Esophagus muscularis mucosa (tissue), 4 donors: ENCODE data around the gene FLRT1. TPM values are rescaled to one million over a fixed set of nuclear protein-coding genes. Genes with fewer than 3 reads are reported as not detected.

Experiments
- DNase-seq: peaks from one replicate; pipeline ENCODE4 v3.0.0-alpha.2; 2017; ENCODE audit errors: extremely low spot score
- H3K27ac ChIP-seq, 4 donors: fragments of 200-600 bp; sonication (generic); replicated peaks in 1 of 4; 1 replicate in 3 of 4; 2 replicates in 1 of 4; pipeline ENCODE4 v1.5.1; 2016 to 2019; ENCODE audit warnings: mild to moderate bottlenecking in 1 of 4
- H3K27me3 ChIP-seq, 4 donors: fragments of 200-600 bp; sonication (generic); one replicate each; pipeline versions ENCODE4 v1.5.1 to v1.6.0; 2016 to 2019
- H3K36me3 ChIP-seq, 4 donors: fragments of 200-600 bp; sonication (generic); one replicate each; pipeline ENCODE4 v1.5.1; 2016 to 2019
- H3K4me1 ChIP-seq, 4 donors: fragments of 200-600 bp; sonication (generic); one replicate each; pipeline ENCODE4 v1.5.1; 2016 to 2019
- H3K4me3 ChIP-seq, 4 donors: fragments of 200-600 bp; sonication (generic); 1 replicate in 2 of 4; 2 replicates in 2 of 4; pipeline ENCODE4 v1.5.1; 2016 to 2019; ENCODE audit warnings: mild to moderate bottlenecking in 4 of 4, moderate library complexity in 1 of 4
- H3K9me3 ChIP-seq, 4 donors: fragments of 200-600 bp; sonication (generic); 1 replicate in 3 of 4; 2 replicates in 1 of 4; pipeline ENCODE4 v1.5.1; 2016 to 2019
- CTCF ChIP-seq, 3 experiments: fragments of 200-600 bp in 2 of 3; fragments of 450-650 bp in 1 of 3; sonication (generic) in 2 of 3; IDR thresholded peaks; one replicate each; pipeline ENCODE4 v1.5.1; 2017 to 2019; ENCODE audit warnings: antibody characterized with exemption in 3 of 3, mild to moderate bottlenecking in 2 of 3, moderate library complexity in 1 of 3
- EP300 ChIP-seq: sonication (generic); formaldehyde crosslinking; IDR thresholded peaks from one replicate; pipeline ENCODE4 v1.6.1; 2017; ENCODE audit warnings: antibody characterized with exemption
- POLR2A ChIP-seq: fragments of 450-650 bp; IDR thresholded peaks from one replicate; pipeline ENCODE4 v1.6.1; 2017; ENCODE audit warnings: antibody characterized with exemption, moderate library complexity, mild to moderate bottlenecking, low read depth
- POLR2AphosphoS5 ChIP-seq, 2 donors: sonication (generic); formaldehyde crosslinking; IDR thresholded peaks; one replicate each; pipeline ENCODE4 v1.6.1; 2017; ENCODE audit warnings: antibody characterized with exemption in 2 of 2
- WGBS: methylation state at CpG from one replicate; pipeline ENCODE4 v1.1.5; 2018; 5-methylcytosine and 5-hydroxymethylcytosine counted together
- intact Hi-C: fragments of 100-400 bp; cut with DNase I; formaldehyde crosslinking; loops from one replicate; pipeline ENCODE4 v1.15.1; 2023
- total RNA-seq, 4 donors: library from RNA; depleted of rRNA; stranded (reverse); fragments of >200 nt; gene quantifications; one replicate each; pipeline versions ENCODE4 v1.1.0 to v1.2.1, GENCODE V29; 2016

Gene FLRT1
- total RNA-seq, 4 donors from 2014 or later, result 2.1 to 5.0 (median 3.1) TPM

GRCh38 chr11:64080390-64080789 lies 44.7 kb downstream of the FLRT1 start:
- Histone ChIP-seq H3K27ac (no peak overlapping the region), H3K4me1 (peaks cover 0 to 11% (median 7%) of the 10 kb centered on the region in 4 donors), H3K9me3 (no peaks in the 10 kb centered on the region), H3K27me3 (no peaks in the 10 kb centered on the region), H3K4me3 (no peak overlapping the region), H3K36me3 (no peaks in the 10 kb centered on the region)
- 92% methylated on average over 10 of the region's 10 CpGs for WGBS
- no peak for DNase-seq
- intact Hi-C loops, result no loop called here
- TF ChIP-seq EP300, result no peak
- no peak for TF ChIP-seq CTCF (IDR thresholded peaks at IDR 0.05)
- no peak for TF ChIP-seq POLR2AphosphoS5 (IDR thresholded peaks at IDR 0.05)
- TF ChIP-seq POLR2A, result no peak

GRCh38 chr11:64081745-64082442 lies 46.2 kb downstream of the FLRT1 start:
- H3K4me1 ChIP-seq, result peaks cover 15 to 19% (median 18%) of the 10 kb centered on the region in 4 donors
- WGBS, result 88% methylated on average over 27 of the region's 27 CpGs
- DNase-seq, result no peak
- no peaks in the 10 kb centered on the region for H3K36me3 ChIP-seq
- no peak overlapping the region for H3K27ac ChIP-seq
- intact Hi-C loops, result no loop called here
- H3K27me3 ChIP-seq, result no peaks in the 10 kb centered on the region
- TF ChIP-seq CTCF (IDR thresholded peaks at IDR 0.05) (no peak), POLR2AphosphoS5 (IDR thresholded peaks at IDR 0.05) (no peak), EP300 (no peak), POLR2A (no peak)
- H3K4me3 ChIP-seq, result no peak overlapping the region
- no peaks in the 10 kb centered on the region for H3K9me3 ChIP-seq

- intact Hi-C loops, result no loop called here
- H3K9me3 ChIP-seq, result no peaks in the 10 kb centered on the region
- peaks cover 10 to 22% (median 18%) of the 10 kb centered on the region in 4 donors for H3K4me1 ChIP-seq
- no peaks in the 10 kb centered on the region for H3K27me3 ChIP-seq
- no peak overlapping the region for H3K27ac ChIP-seq
- no peaks in the 10 kb centered on the region for H3K36me3 ChIP-seq
- no peak for DNase-seq
- TF ChIP-seq POLR2A (no peak), POLR2AphosphoS5 (IDR thresholded peaks at IDR 0.05) (no peak), EP300 (no peak), CTCF (IDR thresholded peaks at IDR 0.05) (no peak)
- WGBS, result 83% methylated on average over 27 of the region's 28 CpGs
- H3K4me3 ChIP-seq, result no peak overlapping the region
These were observed 47.8 kb downstream of the FLRT1 start for GRCh38 chr11:64083398-64084080.

GRCh38 chr11:64084146-64084950 lies 48.6 kb downstream of the FLRT1 start:
- Histone ChIP-seq H3K27me3 (no peaks in the 10 kb centered on the region), H3K4me3 (no peak overlapping the region), H3K36me3 (no peaks in the 10 kb centered on the region), H3K4me1 (peaks cover 8 to 22% (median 18%) of the 10 kb centered on the region in 4 donors), H3K27ac (no peak overlapping the region), H3K9me3 (no peaks in the 10 kb centered on the region)
- WGBS, result 81% methylated on average over 25 of the region's 26 CpGs
- DNase-seq, result no peak
- TF ChIP-seq POLR2AphosphoS5 (IDR thresholded peaks at IDR 0.05) (no peak), POLR2A (no peak), EP300 (no peak), CTCF (IDR thresholded peaks at IDR 0.05) (no peak)
- intact Hi-C loops, result no loop called here
